ENCODE results near the gene RPS6KL1.

Gene RPS6KL1

DNA sequence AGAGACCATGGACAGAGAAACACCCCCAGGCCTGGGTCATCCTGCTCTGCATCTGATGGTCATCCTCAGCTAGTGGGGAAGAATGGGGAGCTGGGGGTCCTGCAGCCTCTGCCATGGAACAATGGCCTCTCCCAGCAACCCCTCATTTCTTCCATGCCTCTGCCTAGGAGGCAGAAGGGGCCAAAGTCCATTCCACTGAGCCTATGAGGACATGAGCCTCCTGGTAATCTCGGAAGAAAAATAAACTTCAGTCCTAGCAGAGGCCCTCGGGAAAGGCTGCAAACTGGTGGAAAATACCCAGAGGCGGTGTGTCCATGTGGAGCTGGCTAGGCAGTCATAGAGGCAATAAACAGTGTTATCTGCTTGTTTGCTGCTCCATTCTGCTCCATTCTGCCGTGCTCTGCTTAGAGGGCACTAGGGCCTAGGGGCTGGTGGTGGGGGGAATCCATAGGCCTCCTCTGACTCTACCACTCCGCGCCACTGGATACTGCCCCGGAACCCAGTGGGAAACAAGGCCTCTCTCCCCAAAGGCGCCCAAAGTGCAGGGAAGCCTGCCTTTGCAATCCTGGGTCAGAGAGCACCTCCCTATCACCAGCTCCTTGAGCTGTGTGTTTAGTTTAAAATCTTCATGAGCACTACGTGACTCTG, 27.9 kb upstream of the RPS6KL1 start:
- H3K9ac ChIP-seq (ENCODE audit: low read depth, low read length): no peak overlapping the region
- peaks cover 55% of the 10 kb centered on the region for H3K36me3 ChIP-seq (ENCODE audit: insufficient read depth, low read length)
- peaks cover 38% of the 10 kb centered on the region for H3K4me1 ChIP-seq (ENCODE audit: control insufficient read depth, insufficient read depth, low read length)
- H3K27me3 ChIP-seq (ENCODE audit: control insufficient read depth, insufficient read depth, low read length): no peaks in the 10 kb centered on the region
- no peaks in the 10 kb centered on the region for H3K9me3 ChIP-seq (replicated peaks; ENCODE audit: low read length)
- peak overlapping the region; percentile 91 for H3K4me2 ChIP-seq (ENCODE audit: low read length)
- H3K4me3 ChIP-seq (ENCODE audit: low read length): no peak overlapping the region

GRCh38 chr14:74949859-74950573, 27.0 kb upstream of the RPS6KL1 start:
- no peaks in the 10 kb centered on the region for H3K27me3 ChIP-seq (ENCODE audit: control insufficient read depth, insufficient read depth, low read length)
- peaks cover 38% of the 10 kb centered on the region for H3K4me1 ChIP-seq (ENCODE audit: control insufficient read depth, insufficient read depth, low read length)
- peaks cover 55% of the 10 kb centered on the region for H3K36me3 ChIP-seq (ENCODE audit: insufficient read depth, low read length)
- H3K4me3 ChIP-seq (ENCODE audit: low read length): no peak overlapping the region
- no peak overlapping the region for H3K4me2 ChIP-seq (ENCODE audit: low read length)
- no peaks in the 10 kb centered on the region for H3K9me3 ChIP-seq (replicated peaks; ENCODE audit: low read length)
- no peak overlapping the region for H3K9ac ChIP-seq (ENCODE audit: low read depth, low read length)

GRCh38 chr14:74949191-74949601, 26.1 kb upstream of the RPS6KL1 start:
- Histone ChIP-seq H3K27me3 (ENCODE audit: control insufficient read depth, insufficient read depth, low read length) (no peaks in the 10 kb centered on the region), H3K4me1 (ENCODE audit: control insufficient read depth, insufficient read depth, low read length) (peaks cover 38% of the 10 kb centered on the region), H3K4me2 (ENCODE audit: low read length) (no peak overlapping the region), H3K36me3 (ENCODE audit: insufficient read depth, low read length) (peaks cover 55% of the 10 kb centered on the region), H3K4me3 (ENCODE audit: low read length) (no peak overlapping the region), H3K9me3 (replicated peaks; ENCODE audit: low read length) (no peaks in the 10 kb centered on the region), H3K9ac (ENCODE audit: low read depth, low read length) (no peak overlapping the region)

DNA sequence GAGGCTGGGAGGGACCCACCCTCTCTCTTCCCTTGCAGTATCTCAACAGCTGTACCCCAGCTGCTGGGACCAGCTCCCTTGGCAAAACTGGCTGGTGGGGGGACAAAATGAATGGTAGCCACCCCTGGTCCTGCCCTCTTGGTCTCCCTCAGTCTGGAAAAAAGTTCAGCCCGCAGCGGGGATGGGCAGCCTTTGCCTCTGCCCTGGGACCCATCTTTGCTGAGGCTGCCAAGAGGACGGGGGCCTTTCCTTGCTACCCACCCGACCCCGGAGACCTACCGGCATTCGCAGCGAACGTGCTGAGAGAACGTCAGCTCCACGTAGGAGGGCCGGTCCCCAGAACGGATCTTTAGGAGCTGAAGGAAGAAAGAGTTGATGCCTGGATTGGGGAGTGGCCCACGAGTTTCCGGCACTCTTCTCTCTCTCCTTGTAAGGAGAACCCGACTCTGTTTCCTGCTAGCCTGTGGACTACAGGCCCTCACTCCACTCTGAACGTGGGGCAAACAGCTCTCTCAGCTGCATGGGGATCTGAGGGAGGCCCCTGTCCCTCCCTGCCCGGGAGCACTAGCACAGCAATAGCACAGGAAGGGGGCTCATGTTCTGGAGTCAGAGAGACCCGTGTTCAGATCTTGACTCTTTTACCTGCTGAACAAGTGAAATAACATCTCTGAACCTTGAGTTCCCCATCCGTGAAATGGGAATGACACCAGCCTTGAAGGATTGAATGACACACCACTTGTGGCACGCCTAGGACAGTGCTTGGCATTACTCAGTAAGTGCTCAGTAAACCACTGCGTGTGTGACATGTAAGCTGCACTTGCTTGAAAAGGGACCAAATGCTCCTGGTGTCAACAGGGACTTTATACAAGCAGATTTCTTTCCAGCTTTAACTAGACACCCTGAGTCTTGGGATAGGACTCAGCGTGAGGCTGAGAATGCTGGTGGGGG, 25.4 kb upstream of the RPS6KL1 start:
- no peak overlapping the region for H3K9ac ChIP-seq (ENCODE audit: low read depth, low read length)
- no peak overlapping the region for H3K4me2 ChIP-seq (ENCODE audit: low read length)
- H3K4me1 ChIP-seq (ENCODE audit: control insufficient read depth, insufficient read depth, low read length): peaks cover 31% of the 10 kb centered on the region
- H3K36me3 ChIP-seq (ENCODE audit: insufficient read depth, low read length): peaks cover 55% of the 10 kb centered on the region
- H3K4me3 ChIP-seq (ENCODE audit: low read length): no peak overlapping the region
- H3K27me3 ChIP-seq (ENCODE audit: control insufficient read depth, insufficient read depth, low read length): no peaks in the 10 kb centered on the region
- no peaks in the 10 kb centered on the region for H3K9me3 ChIP-seq (replicated peaks; ENCODE audit: low read length)

DNA sequence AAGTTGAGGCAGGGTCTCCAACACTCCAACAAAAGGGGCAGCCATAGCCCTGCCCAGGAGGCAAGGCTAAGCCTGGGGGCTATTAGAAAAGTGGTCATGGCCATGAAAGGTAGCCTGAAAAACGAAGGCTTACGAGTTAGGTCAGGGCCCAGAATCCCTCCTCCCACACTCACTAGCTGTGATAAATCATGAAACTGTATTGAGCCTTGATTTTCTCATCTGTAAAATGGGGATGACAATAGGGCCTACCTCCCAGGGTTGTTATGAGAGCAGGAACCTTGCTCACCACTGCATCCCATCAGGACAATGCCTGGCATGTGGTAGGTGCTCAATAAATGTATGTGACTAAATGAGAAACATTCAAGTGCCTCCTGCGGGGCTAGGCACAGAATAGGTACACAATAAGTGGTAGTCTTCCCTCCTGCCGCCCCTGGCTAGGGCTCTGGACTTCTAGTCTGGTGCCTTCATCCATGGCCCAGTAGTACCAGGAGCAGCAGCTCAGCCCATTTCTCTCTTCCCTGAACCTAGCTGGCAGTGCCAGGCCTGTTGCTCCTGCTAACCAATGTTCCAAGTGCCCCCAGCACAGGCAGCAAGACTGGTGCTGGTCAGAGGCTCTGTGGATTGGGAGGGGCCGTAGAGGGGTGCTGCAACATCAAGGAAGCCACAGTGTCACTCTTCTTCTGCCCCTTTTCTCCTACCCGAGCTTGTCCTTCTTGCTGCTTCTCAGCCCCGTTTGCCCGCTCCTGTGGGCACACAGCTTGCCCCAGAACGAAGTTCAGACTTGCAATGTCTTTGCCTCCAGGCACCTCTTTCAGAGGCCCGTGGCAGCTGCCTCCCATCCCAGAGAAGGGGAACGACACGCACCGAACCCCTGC, 24.5 kb upstream of the RPS6KL1 start:
- peaks cover 51% of the 10 kb centered on the region for H3K36me3 ChIP-seq (ENCODE audit: insufficient read depth, low read length)
- no peak overlapping the region for H3K4me2 ChIP-seq (ENCODE audit: low read length)
- H3K27me3 ChIP-seq (ENCODE audit: control insufficient read depth, insufficient read depth, low read length): no peaks in the 10 kb centered on the region
- H3K4me3 ChIP-seq (ENCODE audit: low read length): no peak overlapping the region
- H3K4me1 ChIP-seq (ENCODE audit: control insufficient read depth, insufficient read depth, low read length): peaks cover 29% of the 10 kb centered on the region
- H3K9ac ChIP-seq (ENCODE audit: low read depth, low read length): no peak overlapping the region
- H3K9me3 ChIP-seq (replicated peaks; ENCODE audit: low read length): no peaks in the 10 kb centered on the region

DNA sequence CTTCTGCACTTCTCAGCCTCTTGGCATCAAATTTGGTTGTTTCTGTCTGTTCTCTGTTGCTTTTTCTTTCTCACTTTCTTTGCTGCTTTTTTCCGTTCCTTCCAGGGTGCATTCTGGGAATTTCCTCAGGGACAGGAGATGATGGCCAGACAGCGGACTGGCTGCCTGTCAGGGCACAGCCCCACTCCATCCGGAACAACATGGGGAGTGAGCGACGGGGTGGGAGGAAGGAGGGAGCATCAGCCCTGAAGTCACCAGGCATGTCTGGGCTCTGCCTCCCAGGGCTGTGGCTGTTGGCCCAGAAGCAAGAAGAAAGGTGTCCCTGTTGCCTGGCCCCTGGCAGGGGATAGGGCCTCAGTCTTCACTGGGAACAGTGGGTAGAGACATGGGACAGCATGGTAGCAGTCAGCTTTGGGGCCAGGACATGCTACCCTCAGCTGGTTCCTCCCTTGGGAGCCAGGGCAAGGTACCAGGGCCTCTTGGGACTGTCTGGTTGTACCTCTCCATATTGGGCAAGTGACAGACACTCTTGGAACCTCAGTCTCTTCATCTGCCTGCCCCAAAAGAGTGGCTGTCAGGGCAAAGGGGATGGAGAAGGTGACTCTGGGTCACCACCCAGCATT, 23.7 kb upstream of the RPS6KL1 start:
- no peaks in the 10 kb centered on the region for H3K9me3 ChIP-seq (replicated peaks; ENCODE audit: low read length)
- no peak overlapping the region for H3K4me2 ChIP-seq (ENCODE audit: low read length)
- H3K4me3 ChIP-seq (ENCODE audit: low read length): no peak overlapping the region
- no peaks in the 10 kb centered on the region for H3K27me3 ChIP-seq (ENCODE audit: control insufficient read depth, insufficient read depth, low read length)
- H3K36me3 ChIP-seq (ENCODE audit: insufficient read depth, low read length): peaks cover 49% of the 10 kb centered on the region
- no peak overlapping the region for H3K9ac ChIP-seq (ENCODE audit: low read depth, low read length)
- H3K4me1 ChIP-seq (ENCODE audit: control insufficient read depth, insufficient read depth, low read length): peaks cover 31% of the 10 kb centered on the region

DNA sequence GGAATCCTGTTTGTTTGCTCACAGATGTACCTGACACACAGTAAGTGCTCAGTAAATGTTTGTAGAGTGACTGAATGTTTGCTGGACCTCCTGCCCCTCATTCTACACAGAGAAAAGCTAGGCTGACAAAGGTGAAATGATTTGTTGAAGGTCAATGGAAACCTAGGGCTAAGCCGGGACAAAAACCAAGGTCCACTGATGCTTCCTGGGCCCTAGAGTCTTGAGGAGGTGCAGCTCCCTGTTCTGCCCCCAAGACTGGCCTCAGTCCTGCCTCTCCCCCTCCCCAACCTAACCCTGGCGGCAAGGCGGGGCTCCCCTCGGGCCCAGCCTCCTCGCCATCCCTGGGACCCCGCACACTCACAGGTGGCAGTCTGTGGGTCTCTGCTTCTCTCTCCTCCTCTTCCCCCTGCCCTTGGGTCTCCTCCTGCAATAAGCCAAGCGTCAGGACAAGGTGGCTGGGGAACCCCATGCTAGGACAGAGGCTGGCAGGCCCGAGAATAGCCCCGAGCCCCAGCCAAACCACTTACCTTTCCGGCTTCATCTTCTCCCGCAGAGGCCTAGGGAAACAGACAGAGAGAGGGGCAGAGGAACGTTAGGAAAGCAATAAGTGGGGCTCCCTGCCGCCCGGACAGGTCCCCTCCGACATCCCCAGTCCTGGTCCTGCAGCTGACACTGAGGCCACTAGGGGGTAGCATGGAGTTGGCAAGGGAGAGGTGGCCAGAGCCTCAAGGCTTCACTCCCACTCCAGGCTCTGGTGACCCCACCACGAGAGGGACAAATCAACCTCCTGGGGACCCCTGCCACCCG, 23.0 kb upstream of the RPS6KL1 start:
- Histone ChIP-seq H3K4me3 (ENCODE audit: low read length) (no peak overlapping the region), H3K27me3 (ENCODE audit: control insufficient read depth, insufficient read depth, low read length) (no peaks in the 10 kb centered on the region), H3K4me1 (ENCODE audit: control insufficient read depth, insufficient read depth, low read length) (peaks cover 33% of the 10 kb centered on the region), H3K9ac (ENCODE audit: low read depth, low read length) (no peak overlapping the region), H3K9me3 (replicated peaks; ENCODE audit: low read length) (no peaks in the 10 kb centered on the region), H3K4me2 (ENCODE audit: low read length) (no peak overlapping the region), H3K36me3 (ENCODE audit: insufficient read depth, low read length) (peaks cover 50% of the 10 kb centered on the region)

- no peak overlapping the region for H3K4me2 ChIP-seq (ENCODE audit: low read length)
- peaks cover 35% of the 10 kb centered on the region for H3K4me1 ChIP-seq (ENCODE audit: control insufficient read depth, insufficient read depth, low read length)
- peaks cover 44% of the 10 kb centered on the region for H3K36me3 ChIP-seq (ENCODE audit: insufficient read depth, low read length)
- no peaks in the 10 kb centered on the region for H3K27me3 ChIP-seq (ENCODE audit: control insufficient read depth, insufficient read depth, low read length)
- no peak overlapping the region for H3K4me3 ChIP-seq (ENCODE audit: low read length)
- H3K9ac ChIP-seq (ENCODE audit: low read depth, low read length): no peak overlapping the region
- no peaks in the 10 kb centered on the region for H3K9me3 ChIP-seq (replicated peaks; ENCODE audit: low read length)
Measured at GRCh38 chr14:74945261-74945851, 22.3 kb upstream of the RPS6KL1 start.

DNA sequence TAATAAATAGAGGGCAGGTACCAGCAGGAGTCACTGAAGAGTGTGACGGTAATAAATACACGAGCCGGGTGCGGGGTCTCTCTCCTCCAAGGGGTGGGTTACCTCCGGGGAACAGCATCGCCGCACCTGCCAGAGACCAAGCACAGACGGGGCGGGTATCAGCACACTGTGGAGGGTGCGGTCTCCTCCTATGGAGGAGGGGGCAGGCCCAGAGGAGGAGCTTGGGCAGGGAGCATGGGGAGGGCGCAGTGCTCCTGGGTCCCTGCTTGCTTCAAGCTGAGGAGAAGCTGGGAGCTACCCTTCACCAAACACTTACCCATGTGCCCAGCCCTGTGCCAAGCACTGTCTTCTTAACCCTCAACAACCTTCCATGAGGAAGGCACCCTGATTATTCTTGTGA, 19.5 kb upstream of the RPS6KL1 start:
- no peaks in the 10 kb centered on the region for H3K9me3 ChIP-seq (replicated peaks; ENCODE audit: low read length)

DNA sequence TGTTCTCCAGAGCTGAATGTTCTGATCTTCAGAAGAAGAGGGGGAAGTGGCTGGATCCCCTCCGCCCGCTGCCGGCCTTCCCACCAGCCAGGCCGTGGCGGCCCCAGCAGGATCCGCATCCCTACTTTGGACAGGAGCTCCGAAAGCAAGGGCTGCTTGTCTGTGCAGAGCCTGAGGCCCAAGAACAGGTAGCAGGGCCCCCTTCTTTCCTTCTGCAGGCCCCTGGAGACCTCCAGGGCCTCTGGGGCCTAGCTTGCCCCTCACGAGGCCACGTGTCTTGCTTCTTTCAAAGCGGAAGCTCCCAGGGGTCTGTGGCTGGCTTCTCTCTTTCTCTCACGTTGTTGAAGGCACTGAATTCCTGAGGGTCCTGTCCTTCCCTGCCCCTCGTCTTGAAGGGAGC, 19.1 kb upstream of the RPS6KL1 start:
- no peaks in the 10 kb centered on the region for H3K9me3 ChIP-seq (replicated peaks; ENCODE audit: low read length)
- H3K36me3 ChIP-seq (ENCODE audit: insufficient read depth, low read length): peaks cover 19% of the 10 kb centered on the region
- peak overlapping the region; percentile 0 for H3K4me2 ChIP-seq (ENCODE audit: low read length)
- H3K4me1 ChIP-seq (ENCODE audit: control insufficient read depth, insufficient read depth, low read length): peaks cover 50% of the 10 kb centered on the region
- no peaks in the 10 kb centered on the region for H3K27me3 ChIP-seq (ENCODE audit: control insufficient read depth, insufficient read depth, low read length)
- peak overlapping the region; percentile 11 for H3K4me3 ChIP-seq (ENCODE audit: low read length)
- peak overlapping the region; percentile 16 for H3K9ac ChIP-seq (ENCODE audit: low read depth, low read length)

More for the DNA sequence above, 19.5 kb upstream of the RPS6KL1 start:
- H3K9ac ChIP-seq (ENCODE audit: low read depth, low read length): peak overlapping the region; percentile 16
- no peaks in the 10 kb centered on the region for H3K27me3 ChIP-seq (ENCODE audit: control insufficient read depth, insufficient read depth, low read length)
- H3K4me3 ChIP-seq (ENCODE audit: low read length): no peak overlapping the region
- peaks cover 51% of the 10 kb centered on the region for H3K4me1 ChIP-seq (ENCODE audit: control insufficient read depth, insufficient read depth, low read length)
- no peak overlapping the region for H3K4me2 ChIP-seq (ENCODE audit: low read length)
- peaks cover 23% of the 10 kb centered on the region for H3K36me3 ChIP-seq (ENCODE audit: insufficient read depth, low read length)
